ENCODE data around the gene SLTM.

DNA sequence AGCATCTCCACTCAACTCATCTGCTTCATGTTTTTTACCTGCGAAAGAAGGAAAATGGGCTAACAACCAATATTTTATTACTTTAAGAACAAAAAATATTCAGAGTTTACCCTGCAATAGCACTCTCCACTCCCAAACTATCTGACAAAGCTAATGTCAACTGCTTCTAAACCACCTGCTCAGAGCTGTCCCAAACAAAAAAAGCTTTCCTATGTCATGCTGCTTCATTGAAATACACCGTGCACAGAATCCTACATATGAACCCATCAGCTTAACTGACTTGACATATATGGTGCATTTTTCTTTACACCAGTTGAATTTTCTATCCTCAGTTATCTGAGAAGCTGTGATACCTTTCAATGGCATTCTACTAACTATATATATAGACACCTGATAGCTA lies 16.5 kb downstream of the SLTM start:
- TF ChIP-seq, protein P1, sequence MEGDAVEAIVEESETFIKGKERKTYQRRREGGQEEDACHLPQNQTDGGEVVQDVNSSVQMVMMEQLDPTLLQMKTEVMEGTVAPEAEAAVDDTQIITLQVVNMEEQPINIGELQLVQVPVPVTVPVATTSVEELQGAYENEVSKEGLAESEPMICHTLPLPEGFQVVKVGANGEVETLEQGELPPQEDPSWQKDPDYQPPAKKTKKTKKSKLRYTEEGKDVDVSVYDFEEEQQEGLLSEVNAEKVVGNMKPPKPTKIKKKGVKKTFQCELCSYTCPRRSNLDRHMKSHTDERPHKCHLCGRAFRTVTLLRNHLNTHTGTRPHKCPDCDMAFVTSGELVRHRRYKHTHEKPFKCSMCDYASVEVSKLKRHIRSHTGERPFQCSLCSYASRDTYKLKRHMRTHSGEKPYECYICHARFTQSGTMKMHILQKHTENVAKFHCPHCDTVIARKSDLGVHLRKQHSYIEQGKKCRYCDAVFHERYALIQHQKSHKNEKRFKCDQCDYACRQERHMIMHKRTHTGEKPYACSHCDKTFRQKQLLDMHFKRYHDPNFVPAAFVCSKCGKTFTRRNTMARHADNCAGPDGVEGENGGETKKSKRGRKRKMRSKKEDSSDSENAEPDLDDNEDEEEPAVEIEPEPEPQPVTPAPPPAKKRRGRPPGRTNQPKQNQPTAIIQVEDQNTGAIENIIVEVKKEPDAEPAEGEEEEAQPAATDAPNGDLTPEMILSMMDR (IDR thresholded peaks at IDR 0.05; ENCODE audit: low read depth, low read length) = no peak
- no peak for TF ChIP-seq POLR2A (IDR thresholded peaks at IDR 0.05; ENCODE audit: extremely low read depth, insufficient read length)
- TF ChIP-seq, protein P2, sequence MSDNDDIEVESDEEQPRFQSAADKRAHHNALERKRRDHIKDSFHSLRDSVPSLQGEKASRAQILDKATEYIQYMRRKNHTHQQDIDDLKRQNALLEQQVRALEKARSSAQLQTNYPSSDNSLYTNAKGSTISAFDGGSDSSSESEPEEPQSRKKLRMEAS (IDR thresholded peaks at IDR 0.05; ENCODE audit: low read depth, low read length) = no peak
